Ecto neural progenitor cell (in vitro differentiated cells): ENCODE measurements around the gene FAM81A.
"Not testable (repeated sequence)": the region's sequence is repeated elsewhere in the genome, so short reads cannot be mapped to it uniquely, and the experiment has no call there.

Source experiments
- DNase-seq: peaks from one replicate; pipeline ENCODE4 v3.0.0-alpha.2; 2018; ENCODE audit warnings: low spot score

FAM81A gene

DNA sequence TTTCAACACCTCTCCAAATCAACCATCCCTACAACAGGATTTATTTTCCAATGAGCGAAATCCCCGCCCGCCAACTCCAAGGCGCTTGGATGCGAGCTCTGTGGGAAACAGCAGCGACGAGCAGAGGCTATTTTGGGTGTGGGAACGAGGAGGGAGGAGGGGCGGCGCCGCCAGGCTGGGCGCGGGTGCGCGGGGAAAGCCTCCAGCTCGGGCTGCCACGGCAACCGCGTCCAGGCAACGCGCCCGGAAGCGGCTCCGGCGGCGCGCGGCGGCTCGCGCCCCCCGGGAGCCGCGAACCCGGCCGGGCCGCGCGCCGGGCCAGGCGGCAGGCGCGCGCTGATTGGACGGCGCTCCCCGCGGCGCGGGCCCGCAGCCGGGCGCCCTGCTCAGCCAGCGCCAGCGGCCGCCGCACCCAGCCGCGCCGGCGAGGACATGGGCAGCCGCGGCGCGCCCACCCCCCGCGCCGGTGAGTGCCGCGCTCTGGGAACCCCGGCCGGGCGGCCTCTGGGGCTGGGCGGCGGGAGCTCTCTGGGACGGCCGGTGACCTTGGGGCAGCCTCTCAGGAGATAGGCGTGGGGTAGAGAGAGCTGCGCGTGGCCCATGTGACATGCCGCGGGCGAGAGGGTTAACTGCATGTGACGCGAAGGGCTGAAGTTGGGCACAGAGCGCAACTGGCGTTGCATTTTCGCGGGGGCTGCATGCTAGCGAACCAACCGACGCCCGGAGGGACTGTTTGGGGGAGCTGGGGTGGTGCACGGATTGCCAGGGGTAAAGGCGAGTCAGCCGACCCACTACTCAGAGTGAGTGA, at the start of gene FAM81A:
FAM81A (plus strand) TSS at position 370 of the 808 bp plus-strand sequence. CDS start 20,441 bp downstream, outside the sequence.
- peak; percentile 85 for DNase-seq

GRCh38 chr15:59388670-59389069, 49.3 kb upstream of the FAM81A start:
- DNase-seq: no peak

DNA sequence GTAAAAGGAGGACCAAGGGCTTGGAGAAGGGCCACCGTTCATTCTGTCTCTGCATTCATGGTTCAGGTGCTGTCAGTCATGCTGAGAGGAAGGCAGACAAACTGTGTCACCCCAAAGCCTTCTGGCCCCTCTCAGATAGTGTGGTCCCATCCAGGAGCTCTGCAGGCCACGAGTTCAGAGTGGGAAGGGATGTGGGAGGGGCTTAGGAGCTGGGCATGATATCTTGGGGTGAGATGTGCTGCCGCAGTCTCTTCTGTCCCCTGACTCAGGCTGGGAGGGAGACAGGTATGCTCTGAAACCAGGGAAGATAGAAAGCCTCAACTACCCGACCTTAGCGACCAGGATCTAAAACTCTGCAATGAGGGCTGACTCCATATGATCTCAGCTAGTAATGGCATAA, 45.7 kb upstream of the FAM81A start:
- DNase-seq: no peak

GRCh38 chr15:59394166-59394661, 43.8 kb upstream of the FAM81A start:
- DNase-seq: no peak

DNA sequence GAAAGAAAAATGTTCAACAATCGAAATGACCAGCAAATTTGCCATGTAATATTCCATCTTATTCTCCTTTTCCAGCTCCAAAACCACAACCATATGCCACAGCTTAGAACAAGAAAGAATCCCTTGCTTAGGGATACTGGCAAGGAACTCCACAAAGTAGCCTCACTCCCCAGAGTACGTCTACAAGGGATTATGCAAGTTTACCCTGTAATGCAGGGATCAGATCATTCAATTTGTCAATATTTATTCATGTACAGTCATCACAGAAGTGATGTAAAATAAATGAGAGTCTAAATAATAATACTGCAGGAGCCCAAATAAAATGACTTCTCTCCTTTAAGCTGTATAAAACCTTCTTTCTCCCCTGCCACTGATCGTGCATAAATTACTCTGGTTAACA, 41.8 kb upstream of the FAM81A start:
- no peak for DNase-seq

DNA sequence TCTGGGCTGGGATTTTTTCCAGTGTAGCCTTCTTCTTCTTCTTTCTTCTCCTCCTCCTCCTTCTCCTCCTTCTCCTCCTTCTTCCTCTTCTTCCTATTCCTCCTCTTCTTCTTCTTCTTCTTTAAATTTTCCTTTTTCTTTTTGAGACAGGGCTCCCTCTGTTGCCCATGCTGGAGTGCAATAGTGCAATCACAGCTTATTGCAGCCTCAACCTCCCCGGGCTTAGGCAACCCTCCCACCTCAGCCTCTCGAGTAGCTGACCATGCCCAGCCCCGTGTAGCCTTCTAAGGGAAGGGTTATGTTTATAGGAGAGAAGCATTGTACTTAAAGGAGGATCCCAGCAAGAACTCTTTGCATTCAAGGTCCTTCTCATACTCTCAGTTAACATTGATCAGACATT, 41.3 kb upstream of the FAM81A start:
- DNase-seq: no peak

DNA sequence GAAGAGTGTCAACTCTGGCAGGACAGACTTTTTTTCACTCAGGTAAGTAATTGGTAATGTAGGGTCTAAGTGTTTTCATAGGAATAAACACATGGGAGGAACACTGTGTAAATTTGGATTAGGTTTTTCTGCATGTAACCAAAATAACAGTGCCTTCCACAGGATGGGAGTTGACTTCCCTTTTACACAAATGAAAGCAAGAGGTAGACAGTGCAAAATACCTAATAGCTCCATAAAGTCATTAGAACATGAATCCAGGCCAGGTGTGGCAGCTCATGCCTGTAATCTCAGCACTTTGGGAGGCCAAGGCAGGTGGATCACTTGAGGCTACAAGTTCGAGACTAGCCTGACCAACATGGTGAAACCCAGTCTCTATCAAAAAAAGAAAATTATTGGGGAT, 39.8 kb upstream of the FAM81A start:
- DNase-seq: no peak

- no peak for DNase-seq
These were observed 38.4 kb upstream of the FAM81A start for GRCh38 chr15:59399465-59400102.

DNA sequence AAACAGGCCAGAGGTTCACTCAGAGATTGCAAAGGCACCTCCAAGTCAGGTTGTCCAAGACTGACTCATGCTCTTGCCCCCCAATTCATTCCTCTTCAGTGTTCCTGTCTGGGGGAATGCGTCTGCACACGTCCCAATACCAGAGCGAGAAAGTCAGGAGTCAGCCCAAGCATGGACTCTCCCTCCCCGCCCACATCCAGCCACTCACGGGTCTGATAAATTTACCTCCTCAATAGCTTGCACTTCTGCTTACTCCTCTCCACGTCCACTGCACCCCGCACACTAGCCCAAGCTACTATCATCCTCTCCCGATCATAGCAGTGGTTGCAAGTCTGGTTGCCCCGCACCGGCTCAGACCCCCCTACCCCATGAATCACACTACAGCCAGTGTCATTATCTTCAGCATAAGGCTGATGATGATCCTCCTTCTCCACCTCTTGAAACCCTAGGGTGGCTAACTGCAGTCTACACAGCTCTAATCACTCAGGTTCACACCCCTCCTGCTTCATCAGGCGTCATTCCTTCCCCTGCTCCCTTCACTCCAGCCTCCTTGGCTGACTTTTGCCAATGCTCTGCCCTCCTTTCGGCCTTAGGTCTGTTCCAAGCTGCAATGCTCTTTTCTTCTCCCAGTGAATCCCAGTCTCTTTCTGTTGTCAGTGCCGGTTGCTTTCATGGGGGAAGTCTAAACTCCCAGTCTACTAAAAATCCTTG, 37.7 kb upstream of the FAM81A start:
- DNase-seq: no peak

DNA sequence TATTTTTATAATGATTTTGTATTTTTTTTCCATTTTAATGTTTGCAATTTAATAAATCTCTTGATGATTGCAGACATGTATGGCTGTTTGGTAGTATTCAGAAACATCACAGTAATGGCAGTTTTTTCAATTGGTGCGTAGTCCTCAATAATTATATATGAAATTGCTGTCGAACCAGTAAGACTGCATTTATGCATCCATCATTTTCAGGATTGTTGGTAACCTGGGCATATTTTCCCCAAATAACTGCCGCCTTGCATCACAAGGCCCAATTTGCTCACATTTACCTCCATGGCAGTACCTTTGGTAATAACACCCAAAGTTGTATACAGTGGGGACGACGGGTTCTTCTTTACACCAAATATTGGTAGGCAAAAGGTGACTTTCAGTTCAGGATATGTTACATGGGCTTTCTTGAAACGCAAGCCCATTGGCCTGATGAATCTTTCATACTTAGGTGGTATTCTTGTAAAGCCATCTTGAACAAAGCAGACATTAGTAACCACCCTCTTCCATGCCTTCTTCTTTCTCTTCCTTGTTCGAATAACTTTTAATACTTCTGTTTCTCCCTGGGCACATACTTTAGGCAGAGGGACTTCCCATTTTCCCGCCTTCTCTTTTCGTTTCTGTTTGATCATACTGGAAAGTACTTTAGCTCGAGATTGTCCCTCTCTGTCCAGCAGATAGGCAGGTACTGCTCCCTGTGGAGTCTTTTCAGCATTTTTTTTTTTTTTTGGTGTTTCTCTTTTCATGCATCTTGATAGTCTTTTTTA, 36.7 kb upstream of the FAM81A start:
- not testable (repeated sequence) for DNase-seq

DNA sequence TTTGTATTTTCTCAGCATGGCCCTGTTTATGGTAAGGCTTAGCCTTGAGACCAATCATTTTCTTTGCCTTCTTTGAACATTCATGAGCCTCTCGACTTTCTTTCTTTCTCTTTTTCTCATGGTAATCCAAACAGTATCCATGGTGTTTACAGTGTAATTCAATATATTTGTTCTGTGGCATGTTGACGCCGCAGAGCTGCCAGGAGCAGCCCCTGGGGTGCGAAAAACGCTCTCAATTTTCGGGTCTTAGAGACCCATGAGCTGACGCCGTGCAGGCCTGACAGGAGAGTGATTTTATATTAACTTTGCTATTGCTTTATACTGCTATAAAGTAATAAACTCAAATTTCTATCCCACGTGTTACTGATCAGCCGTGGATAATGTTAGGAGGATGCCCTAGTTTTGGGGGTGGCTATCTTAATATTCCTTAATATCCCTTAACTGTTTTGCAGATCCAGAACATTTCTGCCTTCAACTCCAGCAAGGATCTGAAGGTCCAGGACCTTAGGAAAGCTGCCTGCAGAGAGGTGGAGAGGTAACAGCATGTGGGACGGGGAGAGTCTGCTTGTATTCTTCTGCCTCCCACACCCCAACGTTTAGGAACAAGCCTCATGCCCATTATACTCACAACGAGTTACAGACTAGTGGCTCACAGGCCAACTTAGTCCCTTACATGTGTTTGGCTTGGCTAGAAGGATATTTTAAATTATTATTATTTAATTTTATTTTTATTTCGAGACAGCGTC, 36.0 kb upstream of the FAM81A start:
- no peak for DNase-seq

DNA sequence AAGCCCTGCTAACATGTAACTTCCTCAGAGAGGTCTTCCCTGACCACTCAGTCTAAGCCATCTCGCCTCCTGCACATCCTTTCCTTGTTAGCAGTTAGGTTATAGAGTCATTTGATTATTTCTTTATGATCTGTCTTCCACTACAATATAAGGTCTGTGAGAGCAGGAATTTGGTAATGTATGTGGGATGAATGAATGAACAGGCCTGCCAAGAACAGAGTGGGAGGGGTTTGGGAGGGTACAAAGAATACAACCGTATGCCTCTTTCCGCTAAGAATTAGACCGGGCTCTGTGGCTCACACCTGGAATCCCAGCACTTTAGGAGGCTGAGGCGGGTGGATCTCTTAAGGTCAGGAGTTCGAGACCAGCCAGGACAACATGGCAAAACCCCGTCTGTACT, 32.9 kb upstream of the FAM81A start:
- no peak for DNase-seq

DNA sequence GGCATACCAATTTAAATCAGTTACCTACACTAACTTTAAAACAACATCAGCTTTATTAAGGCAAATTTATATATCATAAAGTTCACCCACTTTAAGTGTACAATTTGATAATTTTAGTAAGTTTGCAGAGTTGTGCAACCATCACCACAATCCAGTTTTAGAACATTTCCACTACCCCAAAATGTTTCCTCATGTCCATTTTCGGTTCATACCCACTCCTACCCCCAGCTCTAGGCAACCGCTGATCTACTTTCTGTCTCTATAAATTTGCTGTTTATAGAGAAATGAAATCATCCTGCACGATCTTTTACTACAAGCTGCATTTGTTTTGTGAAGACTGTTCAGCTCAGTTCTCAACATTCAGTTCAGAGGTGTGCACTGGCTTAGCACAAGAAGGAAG, 31.5 kb upstream of the FAM81A start:
- no peak for DNase-seq

DNA sequence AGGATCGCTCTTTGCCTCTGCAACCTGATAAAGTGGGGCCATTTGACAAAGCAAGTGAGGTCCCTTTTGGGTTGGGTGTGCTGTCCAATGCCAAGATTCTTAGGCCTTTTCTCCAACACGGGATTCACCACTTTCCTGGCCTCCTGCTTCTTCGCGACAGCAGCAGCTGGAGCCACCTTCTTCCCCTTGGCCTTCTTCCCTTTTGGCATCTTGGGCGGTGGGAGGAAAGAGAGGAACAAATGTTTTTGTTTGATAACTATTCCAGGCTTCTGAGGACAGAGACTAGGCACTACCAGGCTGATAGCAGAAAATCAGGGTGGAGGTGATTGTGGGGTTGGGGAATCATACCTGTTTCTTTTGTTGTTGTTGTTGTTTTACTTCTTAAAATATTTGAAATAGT, 30.0 kb upstream of the FAM81A start:
- DNase-seq: no peak

DNA sequence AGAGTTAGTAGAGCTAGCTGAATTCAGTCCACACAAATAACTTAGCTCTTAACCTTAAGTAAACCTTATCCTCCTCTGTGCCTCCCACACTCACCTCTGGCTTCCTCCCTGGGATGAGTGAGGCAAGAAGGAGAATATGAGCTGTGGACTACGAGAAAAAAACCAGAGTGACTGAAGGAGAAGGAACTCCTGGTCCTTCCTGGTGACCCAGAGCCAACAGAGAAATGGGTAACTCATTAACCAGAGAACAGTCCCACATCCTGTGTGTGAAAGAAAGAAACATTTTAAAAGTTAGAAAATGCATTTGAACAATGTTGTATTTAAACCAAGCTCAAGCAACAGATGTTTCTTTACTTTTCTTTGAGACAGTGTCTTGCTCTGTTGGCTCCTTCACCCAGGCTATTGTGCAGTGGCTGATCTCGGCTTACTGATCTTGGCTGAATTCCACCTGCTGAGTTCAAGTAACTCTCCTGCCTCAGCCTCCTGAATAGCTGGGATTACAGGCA, 27.5 kb upstream of the FAM81A start:
- no peak for DNase-seq

DNA sequence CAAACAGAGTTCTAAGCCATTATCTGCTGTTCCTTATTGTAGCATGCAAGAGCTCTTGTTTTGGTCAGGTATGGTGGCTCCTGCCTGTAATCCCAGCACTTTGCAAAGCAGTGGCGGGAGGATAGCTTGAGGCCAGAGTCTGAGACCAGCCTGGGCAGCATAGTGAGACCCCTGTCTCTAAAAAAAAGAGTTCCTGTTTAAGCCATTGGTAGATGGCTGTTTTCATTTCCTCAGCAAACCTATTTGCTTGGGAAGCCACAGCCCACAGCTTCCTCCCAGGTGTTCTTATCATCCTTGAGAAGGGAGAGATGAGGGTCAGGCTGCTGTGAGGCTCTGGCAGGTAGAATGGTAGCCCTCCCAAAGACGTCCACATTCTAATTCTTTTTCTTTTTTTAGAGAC, 24.4 kb upstream of the FAM81A start:
- no peak for DNase-seq

GRCh38 chr15:59416816-59417215, 21.2 kb upstream of the FAM81A start:
- no peak for DNase-seq

- no peak for DNase-seq
These were observed 18.8 kb upstream of the FAM81A start for GRCh38 chr15:59419170-59419569.

GRCh38 chr15:59420108-59420507, 17.9 kb upstream of the FAM81A start:
- no peak for DNase-seq

DNA sequence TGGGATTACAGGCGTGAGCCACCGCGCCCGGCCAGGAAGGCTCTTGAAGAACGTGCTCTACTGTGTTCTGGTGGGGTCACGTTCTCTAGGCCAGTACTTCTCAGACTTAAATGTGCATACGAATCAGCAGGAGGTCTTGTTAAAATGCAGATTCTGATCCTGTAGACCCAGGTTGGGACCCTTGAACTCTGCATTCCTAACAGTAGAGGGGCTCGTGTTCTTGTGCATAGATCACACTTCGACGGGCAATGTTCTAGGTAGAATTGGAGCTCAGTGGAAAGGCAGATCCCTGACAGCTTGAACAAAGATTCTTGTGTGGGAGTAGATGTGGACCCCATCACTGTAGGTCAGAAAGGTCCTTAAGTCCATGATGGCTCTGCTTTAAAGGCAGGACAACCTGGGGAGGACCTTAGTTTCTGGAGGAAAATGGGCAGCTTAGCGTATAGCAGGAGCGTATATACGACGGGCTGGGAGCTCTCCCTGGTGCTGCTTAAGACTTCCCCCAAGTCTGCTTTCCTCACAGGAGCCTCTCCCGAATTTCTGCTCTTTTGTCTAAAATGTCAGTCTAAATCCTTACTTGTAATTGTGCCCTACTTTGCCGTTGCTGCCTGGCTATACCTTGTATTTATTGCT, 16.9 kb upstream of the FAM81A start:
- peak; percentile 51 for DNase-seq

- DNase-seq: no peak
These were observed 13.4 kb upstream of the FAM81A start for GRCh38 chr15:59424616-59425015.
